Measurements from ENCODE around the gene KLHL41. TPM values are rescaled to one million over a fixed set of nuclear protein-coding genes. Genes with fewer than 3 reads are reported as not detected.

KLHL41 gene
- total RNA-seq, 1 donor from 2014 or later = 163 TPM

DNA sequence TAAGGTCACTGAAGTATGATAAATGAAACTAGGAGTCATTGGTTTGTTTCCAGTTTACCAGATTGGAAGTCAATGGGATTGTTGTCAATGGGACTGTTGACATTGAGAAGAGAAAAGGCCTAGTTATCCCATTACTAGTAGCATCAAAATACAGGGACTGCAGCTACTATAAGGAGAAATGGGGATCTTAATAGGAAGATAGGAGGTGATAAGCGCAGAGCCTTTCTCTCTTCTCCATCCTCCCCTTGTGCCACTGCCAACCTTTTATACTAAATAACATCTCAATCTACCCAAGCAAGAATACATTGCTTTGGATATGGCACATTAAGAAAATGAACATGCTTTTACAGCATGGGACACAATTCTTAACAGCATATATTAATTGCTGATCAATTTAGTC lies 40.7 kb upstream of the KLHL41 start:
- Histone ChIP-seq H3K27me3 (ENCODE audit: low read depth) (no peaks in the 10 kb centered on the region), H3K36me3 (no peaks in the 10 kb centered on the region), H3K4me3 (no peak overlapping the region), H3K9me3 (replicated peaks) (no peaks in the 10 kb centered on the region), H3K4me1 (no peaks in the 10 kb centered on the region), H3K27ac (replicated peaks) (no peak overlapping the region)
- TF ChIP-seq, protein P1, sequence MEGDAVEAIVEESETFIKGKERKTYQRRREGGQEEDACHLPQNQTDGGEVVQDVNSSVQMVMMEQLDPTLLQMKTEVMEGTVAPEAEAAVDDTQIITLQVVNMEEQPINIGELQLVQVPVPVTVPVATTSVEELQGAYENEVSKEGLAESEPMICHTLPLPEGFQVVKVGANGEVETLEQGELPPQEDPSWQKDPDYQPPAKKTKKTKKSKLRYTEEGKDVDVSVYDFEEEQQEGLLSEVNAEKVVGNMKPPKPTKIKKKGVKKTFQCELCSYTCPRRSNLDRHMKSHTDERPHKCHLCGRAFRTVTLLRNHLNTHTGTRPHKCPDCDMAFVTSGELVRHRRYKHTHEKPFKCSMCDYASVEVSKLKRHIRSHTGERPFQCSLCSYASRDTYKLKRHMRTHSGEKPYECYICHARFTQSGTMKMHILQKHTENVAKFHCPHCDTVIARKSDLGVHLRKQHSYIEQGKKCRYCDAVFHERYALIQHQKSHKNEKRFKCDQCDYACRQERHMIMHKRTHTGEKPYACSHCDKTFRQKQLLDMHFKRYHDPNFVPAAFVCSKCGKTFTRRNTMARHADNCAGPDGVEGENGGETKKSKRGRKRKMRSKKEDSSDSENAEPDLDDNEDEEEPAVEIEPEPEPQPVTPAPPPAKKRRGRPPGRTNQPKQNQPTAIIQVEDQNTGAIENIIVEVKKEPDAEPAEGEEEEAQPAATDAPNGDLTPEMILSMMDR (IDR thresholded peaks at IDR 0.05; ENCODE audit: borderline replicate concordance) = no peak
- no peak for DNase-seq
- intact Hi-C loops (cut with micrococcal nuclease) = no loop called here

GRCh38 chr2:169469952-169470572 lies 39.4 kb upstream of the KLHL41 start:
- H3K27me3 ChIP-seq (ENCODE audit: low read depth) = no peaks in the 10 kb centered on the region
- H3K4me1 ChIP-seq = no peaks in the 10 kb centered on the region
- no peak overlapping the region for H3K27ac ChIP-seq (replicated peaks)
- H3K4me3 ChIP-seq = no peak overlapping the region
- no peak for DNase-seq
- no peaks in the 10 kb centered on the region for H3K9me3 ChIP-seq (replicated peaks)
- intact Hi-C loops (cut with micrococcal nuclease) = no loop called here
- TF ChIP-seq, protein P1 (IDR thresholded peaks at IDR 0.05; ENCODE audit: borderline replicate concordance) = no peak
- no peaks in the 10 kb centered on the region for H3K36me3 ChIP-seq

- TF ChIP-seq, protein P1 (IDR thresholded peaks at IDR 0.05; ENCODE audit: borderline replicate concordance) = no peak
- H3K9me3 ChIP-seq (replicated peaks) = no peaks in the 10 kb centered on the region
- DNase-seq = no peak
- no peaks in the 10 kb centered on the region for H3K27me3 ChIP-seq (ENCODE audit: low read depth)
- H3K36me3 ChIP-seq = no peaks in the 10 kb centered on the region
- H3K4me3 ChIP-seq = no peak overlapping the region
- intact Hi-C loops (cut with micrococcal nuclease) = no loop called here
- H3K27ac ChIP-seq (replicated peaks) = no peak overlapping the region
- H3K4me1 ChIP-seq = no peaks in the 10 kb centered on the region
These were observed 37.3 kb upstream of the KLHL41 start for GRCh38 chr2:169472249-169472648.

DNA sequence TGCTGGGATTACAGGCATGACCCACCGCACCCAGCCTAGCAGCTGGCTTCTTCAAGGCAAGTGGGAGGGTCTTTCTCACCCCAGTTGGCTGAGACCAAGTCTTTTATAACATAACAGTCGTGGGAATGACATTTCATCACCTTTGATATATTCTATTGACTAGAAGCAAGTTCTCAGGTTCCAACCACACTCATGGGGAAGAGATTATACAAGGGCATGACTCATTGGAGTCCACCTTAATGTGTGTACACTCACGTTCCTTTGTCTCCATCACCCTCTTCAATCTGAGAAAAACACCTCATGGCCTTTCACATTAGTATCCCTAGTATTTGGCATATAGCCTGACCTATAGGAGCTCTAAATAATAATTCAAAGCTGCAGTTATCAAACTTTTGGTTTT lies 33.0 kb upstream of the KLHL41 start:
- intact Hi-C loops (cut with micrococcal nuclease) = no loop called here
- TF ChIP-seq, protein P1 (IDR thresholded peaks at IDR 0.05; ENCODE audit: borderline replicate concordance) = no peak

DNA sequence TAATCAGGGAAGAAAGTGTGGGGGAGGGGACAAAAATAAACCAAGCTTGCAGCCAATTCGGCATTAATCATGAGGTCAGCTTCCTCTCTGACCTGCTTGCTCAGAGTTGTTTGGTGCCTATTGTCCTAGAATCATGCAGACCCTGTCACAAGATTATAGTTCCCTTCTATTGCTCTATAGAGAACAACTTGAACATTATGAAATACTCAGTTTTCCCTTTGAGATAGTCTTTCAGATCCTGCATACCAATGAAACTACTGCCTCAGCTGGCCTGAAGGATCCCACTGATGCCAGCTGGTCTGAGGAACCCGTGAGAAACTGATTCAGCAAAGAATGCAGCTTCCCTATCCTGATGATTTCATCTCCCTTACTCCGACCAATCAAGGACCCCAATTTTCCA lies 31.2 kb upstream of the KLHL41 start:
- TF ChIP-seq, protein P1 (IDR thresholded peaks at IDR 0.05; ENCODE audit: borderline replicate concordance) = no peak
- Histone ChIP-seq H3K4me1 (peaks cover 18% of the 10 kb centered on the region), H3K9me3 (replicated peaks) (no peaks in the 10 kb centered on the region), H3K27ac (replicated peaks) (no peak overlapping the region), H3K36me3 (peaks cover 12% of the 10 kb centered on the region), H3K27me3 (ENCODE audit: low read depth) (no peaks in the 10 kb centered on the region), H3K4me3 (no peak overlapping the region)
- intact Hi-C loops (cut with micrococcal nuclease) = no loop called here
- DNase-seq = no peak

More for the DNA sequence above, 33.0 kb upstream of the KLHL41 start:
- H3K4me1 ChIP-seq = peaks cover 18% of the 10 kb centered on the region
- no peak overlapping the region for H3K27ac ChIP-seq (replicated peaks)
- no peaks in the 10 kb centered on the region for H3K9me3 ChIP-seq (replicated peaks)
- no peak overlapping the region for H3K4me3 ChIP-seq
- H3K36me3 ChIP-seq = no peaks in the 10 kb centered on the region
- no peaks in the 10 kb centered on the region for H3K27me3 ChIP-seq (ENCODE audit: low read depth)
- DNase-seq = no peak

All from left ventricle myocardium inferior (tissue), 1 donor.